ENCODE measurements around the gene GOLT1A.
"Not testable (repeated sequence)": the region's sequence is repeated elsewhere in the genome, so short reads cannot be mapped to it uniquely, and the experiment has no call there.

Gene GOLT1A

DNA sequence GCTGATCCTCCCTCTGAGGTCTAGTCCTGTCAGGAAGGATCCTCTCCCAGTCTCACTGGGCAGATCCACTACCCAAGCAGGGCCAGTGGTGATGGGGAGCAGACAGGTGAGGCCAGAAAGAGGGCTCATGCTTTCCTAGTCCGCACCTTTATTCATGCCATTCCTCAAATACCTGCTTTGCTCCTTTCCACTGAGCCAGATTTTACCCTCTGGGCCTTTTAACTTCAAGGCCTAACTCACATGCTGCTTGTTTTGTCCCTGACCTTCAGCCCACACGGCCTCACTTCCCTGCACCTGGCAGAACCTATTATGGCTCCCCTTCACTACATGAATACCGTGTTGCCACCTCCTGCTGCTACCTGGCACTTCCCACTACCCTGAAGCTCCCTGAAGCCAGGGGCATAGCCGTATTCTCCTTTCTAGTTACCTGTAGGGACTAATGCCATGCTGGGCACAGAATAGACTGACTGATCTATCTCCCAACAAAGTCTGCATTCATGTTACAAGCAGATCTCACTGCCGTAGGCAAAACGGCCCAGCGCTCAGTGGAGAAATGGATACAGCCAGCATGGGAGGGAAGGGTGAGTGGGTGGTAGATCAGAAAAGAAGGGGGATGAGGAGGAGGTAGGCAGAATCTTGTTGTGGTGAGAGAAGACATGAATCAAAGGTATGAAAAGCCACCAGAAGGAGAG lies 36.1 kb upstream of the GOLT1A start:
- no peak for DNase-seq (ENCODE audit: low read depth in 3 of 3)

DNA sequence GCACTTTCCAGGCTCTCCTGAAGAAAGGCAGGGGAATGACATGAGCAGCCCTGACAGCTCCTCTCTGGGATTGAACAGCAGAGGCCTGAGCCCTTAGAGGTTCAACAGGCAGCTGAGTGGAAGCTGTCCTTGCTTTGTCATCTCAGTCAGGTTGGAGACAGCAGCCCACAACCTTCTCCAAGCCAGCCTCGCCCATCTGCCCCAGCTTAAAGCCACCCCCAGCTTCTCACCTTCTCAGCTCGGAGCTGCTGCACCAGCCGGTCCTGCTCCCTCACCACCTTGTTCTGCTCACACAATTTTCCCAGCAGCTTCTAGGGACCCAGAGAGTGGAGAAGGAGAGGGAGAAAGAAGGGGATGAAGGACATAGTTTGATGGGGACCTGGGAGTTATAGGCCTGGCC lies 35.2 kb upstream of the GOLT1A start:
- DNase-seq (ENCODE audit: low read depth in 3 of 3): no peak

DNA sequence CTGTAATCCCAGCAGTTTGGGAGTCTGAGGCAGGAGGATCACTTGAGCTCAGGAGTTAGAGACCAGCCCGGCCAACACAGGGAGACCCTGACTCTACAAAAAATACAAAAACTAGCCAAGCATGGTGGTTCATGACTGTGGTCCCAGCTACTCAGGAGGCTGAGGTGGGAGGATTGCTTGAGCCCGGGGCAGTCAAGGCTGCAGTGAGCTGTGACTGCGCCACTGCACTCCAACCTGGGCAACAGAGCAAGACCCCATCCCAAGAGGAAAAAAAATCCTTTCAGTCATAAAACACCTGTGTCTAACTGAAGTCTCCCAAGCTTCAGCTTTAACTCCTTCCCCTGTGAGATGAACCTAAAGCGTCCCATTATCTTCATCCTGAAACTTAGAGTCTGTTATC lies 33.1 kb upstream of the GOLT1A start:
- DNase-seq (ENCODE audit: low read depth in 3 of 3): no peak

DNA sequence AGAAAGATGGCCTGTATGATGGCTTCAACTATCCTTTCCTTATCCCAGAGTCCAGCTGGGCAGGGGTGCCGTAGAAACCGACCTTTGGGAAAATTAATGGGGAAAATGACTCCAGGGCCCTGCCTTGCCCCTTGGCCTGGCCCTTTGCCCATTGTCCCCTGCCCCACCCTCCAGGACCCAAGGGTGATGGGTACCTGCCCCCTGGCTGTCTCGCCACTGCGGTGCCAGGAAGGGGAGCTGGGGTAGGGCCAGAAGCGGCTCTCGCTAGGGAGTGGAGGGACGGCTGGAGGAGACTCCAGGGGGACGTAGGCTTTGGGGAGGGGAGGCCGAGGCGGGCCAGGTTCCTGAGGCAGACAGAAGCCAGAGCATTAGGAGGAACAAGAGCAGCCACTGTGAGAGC lies 29.1 kb upstream of the GOLT1A start:
- no peak for DNase-seq (ENCODE audit: low read depth in 3 of 3)

DNA sequence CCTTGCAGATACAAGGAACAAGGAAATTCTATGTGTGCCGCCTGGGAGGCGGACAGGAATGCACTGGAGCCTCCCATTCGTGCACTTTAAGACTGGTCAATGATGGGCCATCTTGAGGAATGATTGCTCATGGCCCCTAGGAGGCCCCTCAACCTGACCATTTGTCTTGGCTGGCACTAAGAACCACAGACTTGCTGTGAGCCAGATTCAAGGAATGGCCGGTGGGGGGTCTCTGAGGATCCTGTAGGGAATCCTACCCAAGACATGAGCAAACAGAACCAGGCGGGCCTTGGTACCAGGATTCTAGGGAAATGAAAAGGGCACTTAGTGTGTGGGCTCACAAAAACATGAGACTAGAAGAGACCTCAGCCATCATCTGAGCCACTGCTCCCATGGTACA lies 28.1 kb upstream of the GOLT1A start:
- no peak for DNase-seq (ENCODE audit: low read depth in 3 of 3)

DNA sequence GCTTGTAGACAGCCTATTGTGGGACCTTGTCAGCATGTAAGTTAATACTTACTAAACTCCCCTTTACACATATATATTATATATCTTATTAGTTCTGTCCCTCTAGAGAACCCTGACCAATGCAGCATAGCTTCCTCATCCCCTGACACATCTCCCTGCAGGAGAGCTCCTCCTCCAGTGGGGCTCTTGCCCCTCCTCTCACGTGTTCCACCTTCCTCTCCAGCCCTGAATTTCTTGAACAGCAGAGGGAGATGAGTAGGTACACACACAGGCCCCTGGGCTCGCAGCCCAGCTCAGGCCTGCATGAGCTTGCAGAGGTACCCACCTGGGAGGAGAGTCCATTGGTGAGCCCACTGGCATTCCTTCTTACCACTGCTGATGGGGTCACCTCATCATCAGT lies 27.3 kb upstream of the GOLT1A start:
- no peak for DNase-seq (ENCODE audit: low read depth in 3 of 3)

DNA sequence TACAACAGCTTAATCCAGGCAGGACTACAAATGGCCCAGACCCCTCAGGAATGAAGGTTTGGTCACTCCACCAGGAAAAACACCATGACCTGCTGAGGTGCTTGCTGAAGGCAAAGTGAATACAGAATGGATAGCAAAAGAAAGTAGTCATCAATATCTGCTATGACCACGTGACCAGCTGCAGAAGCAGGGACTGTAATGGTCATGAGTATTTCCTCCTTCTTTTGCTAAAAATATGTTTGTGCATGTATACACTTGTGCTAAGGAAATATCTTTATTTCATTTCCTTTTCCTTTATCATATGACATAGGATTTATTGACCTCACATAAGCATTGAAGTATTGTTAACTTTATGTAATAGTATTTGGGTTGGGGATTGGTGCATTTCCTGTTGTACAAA lies 26.4 kb upstream of the GOLT1A start:
- no peak for DNase-seq (ENCODE audit: low read depth in 3 of 3)

DNA sequence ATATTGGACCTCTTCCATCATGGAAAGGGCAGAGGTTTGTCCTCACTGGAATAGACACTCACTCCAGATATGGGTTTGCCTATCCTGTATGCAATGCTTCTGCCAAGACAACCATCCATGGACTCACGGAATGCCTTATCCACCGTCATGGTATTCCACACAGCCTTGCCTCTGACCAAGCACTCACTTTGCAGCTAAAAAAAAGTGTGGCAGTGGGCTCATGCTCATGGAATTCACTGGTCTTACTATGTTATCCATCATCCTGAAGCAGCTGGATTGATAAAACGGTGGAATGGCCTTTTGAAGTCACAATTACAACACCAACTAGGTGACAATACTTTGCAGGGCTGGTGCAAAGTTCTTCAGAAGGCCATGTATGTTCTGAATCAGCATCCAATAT lies 25.6 kb upstream of the GOLT1A start:
- DNase-seq (ENCODE audit: low read depth in 3 of 3): not testable (repeated sequence)

DNA sequence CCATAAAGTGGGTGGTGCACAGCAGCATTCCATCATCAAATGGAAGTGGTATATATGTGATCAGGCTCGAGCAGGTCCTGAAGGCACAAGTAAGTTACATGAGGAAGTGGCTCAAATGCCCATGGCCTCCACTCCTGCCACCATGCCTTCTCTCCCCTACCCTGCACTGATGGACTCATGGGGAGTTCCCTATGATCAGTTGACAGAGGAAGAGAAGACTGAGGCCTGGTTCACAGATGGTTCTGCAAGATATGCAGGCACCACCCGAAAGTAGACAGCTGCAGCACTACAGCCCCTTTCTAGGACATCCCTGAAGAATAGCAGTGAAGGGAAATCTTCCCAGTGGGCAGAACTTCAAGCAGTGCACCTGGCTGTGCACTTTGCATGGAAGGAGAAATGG lies 24.7 kb upstream of the GOLT1A start:
- DNase-seq (ENCODE audit: low read depth in 3 of 3): not testable (repeated sequence)

DNA sequence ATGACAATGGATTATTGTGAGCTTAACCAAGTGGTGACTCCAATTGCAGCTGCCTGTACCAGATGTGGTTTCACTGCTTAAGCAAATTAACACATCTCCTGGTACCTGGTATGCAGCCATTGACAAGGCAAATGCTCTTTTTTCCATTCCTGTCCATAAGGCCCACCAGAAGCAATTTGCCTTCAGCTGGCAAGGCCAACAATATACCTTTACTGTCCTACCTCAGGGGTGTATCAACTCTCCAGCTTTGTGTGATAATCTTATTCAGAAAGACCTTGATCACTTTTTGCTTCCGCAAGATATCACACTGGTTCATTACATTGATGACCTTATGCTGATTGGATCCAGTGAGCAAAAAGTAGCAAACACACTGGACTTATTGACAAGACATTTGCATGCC lies 23.7 kb upstream of the GOLT1A start:
- not testable (repeated sequence) for DNase-seq (ENCODE audit: low read depth in 3 of 3)

DNA sequence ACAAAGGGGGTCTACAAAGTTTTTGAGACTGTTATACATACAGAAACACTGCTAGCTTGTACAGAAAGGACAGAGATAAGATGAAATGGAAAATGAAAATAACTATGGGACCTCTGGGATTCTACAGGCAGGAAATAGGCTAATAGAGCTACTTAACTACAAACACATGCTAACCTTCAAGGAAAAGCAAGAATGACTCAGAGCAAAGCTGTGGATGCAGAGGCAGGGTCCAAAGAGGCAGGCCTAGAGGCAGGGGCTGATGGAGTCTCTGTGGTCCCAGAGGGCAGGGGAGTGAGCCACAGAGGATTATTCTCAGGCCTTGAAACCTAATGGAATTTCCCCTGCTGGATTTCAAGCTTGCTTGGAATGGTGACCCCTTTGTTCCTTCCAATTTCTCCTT lies 18.7 kb upstream of the GOLT1A start:
- DNase-seq (ENCODE audit: low read depth in 3 of 3): no peak

DNA sequence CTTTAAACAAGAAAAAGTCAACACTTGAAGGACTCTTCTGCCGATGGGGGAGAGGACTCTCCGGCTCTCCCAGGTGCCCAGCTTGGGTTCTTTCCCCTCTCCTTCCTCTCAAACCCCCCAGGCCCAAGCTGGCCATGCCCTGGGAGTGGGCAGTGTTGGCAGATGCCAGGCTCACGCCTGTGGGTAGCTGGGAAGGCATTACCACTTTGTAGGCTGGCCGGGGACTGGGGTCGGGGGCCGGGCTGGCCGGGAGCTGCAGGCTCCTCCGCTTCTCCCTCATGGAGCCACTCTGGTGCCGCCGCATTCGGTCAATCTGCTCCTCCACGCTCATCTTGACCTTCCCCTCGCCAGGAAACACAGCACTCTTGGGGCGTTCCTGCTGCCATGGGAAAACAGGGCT lies 16.4 kb upstream of the GOLT1A start:
- DNase-seq (ENCODE audit: low read depth in 3 of 3): no peak

DNA sequence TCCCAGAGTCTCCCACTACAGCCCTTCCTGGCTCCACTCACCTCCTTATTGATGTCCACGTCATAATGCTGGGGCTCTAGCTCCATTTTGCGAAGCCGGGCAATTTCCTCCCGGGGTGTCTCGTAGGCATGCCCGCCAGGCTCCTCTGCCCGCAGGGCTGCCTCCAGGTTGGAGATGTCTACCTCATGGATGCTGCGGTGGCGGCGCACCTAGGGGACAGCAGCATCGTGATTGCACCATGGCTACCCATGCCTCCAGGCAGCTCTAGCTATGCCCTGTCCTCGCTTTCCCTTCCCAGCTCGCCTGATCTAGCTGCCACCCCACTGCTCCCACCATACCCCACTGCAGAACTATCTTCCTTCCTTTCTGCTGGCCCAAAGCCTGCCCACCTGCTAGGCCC lies 15.1 kb upstream of the GOLT1A start:
- DNase-seq (ENCODE audit: low read depth in 3 of 3): no peak

DNA sequence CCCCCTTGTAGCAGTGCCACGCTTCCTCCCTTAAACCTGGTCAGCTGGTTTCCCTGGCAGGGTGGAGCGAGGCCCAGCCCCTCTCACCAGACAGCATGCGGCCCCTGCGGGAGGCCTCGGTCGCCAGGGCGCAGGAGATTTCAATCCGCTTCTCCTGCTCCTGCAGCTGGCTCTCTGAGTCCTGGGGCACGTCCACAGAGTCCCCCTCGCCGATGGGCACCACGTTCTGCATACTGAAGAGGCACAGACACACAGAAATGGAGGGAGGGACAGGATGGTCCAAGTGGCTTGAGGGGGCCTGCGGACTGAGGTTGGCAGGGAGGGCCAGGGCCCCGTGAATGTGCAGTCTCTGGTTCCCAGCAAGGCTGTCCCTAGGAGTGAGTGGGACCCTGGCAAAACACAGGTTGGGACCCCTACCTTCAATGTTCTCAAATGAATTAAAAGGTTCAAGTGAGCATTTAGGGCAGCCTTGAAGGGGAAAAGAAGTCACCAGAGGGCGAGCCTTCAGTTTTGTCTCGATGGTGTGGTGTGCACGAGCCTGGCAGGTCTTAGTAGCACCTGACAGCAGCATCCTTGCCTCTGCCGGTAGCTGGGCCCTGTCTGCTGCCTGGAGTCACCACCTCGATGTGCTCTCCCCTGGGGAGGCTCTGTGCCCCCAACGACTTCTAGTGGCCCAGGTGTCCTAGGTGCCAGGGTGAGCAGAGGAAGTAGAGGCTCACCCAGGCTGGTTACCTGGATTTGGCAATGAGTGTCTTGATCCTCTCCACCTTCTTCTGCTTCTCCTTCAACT lies 14.4 kb upstream of the GOLT1A start:
- DNase-seq (ENCODE audit: low read depth in 3 of 3): no peak

DNA sequence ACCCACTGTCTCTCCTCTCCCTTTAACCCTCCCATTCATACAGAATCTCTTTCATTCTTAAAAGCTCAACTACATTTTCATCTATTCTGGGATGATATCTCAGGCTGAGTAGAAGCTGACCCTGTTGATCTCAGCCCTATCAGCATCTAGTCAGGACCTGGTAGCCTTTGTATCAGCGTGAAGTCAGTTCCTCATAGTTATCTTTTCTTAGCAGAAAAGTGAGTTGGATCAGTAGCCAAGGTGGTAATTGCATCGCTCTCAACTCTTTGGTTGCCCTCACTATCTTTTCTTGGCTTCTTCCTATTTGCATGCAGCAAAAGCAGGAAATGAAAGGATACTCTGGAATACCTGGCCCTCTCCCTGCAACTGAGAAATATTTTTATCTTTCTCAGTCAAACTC lies 13.6 kb upstream of the GOLT1A start:
- no peak for DNase-seq (ENCODE audit: low read depth in 3 of 3)

DNA sequence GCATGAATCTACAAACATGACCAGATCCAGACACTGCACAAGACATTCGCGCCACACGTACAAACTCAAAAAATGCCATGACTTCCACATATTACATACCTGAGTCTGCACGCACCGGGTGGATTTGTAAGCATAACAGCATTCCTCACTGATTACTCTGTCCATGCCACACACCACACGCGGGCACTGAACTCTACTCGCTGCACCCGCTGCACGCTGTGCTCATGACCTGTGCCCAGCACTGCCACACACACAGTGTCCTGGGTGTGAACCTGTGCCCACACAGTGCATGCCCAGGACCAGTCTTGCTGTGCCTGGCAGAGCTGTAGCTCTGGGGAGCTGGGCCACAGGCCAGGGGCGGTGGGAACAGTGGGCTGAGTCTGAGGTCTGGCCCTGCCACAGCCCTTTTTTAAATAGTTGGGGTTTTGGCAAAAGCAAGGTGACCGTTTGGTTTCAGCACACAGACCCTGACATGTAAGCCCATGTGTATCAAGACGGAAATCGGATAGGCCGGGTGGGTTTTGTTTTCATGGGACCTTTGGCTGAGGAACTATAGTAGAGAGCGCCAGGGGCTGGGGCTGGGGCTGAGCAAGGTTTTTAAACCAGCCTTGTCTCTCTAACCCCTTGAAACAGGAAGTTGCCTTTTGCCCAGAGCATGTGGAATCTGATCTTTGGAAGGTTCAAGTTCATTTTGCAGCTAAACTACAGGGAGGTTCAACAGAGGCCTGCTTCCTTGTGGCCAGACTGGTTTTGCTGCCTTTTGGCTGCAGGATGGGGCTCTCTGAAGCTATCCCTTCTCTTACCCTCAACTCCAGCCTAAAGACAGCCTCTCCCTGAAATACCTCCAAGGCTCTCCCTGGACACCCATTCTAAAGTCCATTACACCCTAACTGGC lies 12.3 kb upstream of the GOLT1A start:
- DNase-seq (ENCODE audit: low read depth in 3 of 3): no peak

DNA sequence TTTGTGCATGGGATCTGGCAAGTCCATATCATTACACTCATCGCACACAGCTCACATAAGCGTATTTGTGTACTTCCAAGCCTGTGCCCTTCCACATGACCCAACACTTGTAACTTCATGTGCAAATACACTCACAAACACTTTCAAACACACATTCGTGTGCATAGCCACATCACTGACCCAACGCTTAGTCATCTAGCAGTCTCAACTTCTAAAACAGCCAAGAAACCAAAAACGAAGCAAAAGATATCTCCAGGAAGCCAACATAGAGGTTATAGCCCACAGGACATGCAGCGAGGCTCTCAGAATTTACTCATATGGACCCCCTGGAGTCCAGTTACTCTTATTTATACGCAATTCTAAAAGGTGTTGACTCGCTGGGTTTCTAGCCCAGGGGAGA lies 10.9 kb upstream of the GOLT1A start:
- DNase-seq (ENCODE audit: low read depth in 3 of 3): no peak

DNA sequence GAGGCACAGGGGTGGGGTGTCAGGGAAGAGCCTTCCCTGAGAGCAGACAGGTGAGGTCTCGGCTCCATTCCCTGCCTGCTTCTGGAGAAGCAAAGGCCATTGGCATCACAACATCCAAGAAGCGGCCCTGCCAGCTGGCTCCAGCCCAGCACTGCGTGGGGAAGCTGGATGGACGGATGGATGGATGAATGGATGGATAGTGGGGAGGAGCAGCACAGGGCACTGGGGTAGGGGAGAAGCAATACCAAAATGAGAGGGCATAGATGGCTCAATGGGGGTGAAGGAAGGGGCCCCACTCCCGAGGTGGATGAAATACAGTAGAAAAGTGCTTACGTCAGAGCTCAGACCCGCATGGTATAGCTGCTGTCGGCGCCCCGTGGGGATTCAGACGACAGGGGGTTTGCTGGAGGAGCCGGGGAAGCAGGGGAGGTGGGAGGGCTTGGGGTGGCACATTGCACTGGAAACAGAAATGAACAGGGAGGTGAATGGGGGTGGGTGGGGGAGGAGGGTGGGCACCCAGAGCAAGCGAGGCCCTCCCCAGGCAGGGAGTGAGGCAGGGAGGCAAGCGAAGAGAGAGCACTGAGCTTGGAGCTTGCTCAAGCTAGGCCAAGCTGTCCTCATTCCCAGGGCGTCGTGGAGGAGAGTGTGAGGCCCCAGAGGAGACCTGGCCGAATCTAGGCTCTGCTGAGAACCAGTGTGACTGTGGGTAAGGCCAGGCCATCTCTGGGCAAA lies 9.5 kb upstream of the GOLT1A start:
- DNase-seq (ENCODE audit: low read depth in 3 of 3): no peak

DNA sequence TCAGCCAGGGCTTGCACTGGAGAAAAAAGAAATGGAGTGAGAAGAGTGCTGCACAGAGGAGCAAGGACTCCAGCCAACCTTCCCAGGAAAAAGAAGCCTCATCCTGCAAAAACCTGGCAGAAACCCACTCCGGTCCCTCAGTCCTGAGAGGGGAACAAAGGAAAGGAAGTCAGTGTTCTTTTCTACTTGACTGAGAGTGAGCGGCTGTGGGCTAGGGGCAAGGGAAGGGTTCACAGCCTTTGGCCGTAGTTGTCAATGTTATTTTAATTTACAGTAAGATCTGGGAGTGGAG lies 8.9 kb upstream of the GOLT1A start:
- DNase-seq (ENCODE audit: low read depth in 3 of 3): no peak

DNA sequence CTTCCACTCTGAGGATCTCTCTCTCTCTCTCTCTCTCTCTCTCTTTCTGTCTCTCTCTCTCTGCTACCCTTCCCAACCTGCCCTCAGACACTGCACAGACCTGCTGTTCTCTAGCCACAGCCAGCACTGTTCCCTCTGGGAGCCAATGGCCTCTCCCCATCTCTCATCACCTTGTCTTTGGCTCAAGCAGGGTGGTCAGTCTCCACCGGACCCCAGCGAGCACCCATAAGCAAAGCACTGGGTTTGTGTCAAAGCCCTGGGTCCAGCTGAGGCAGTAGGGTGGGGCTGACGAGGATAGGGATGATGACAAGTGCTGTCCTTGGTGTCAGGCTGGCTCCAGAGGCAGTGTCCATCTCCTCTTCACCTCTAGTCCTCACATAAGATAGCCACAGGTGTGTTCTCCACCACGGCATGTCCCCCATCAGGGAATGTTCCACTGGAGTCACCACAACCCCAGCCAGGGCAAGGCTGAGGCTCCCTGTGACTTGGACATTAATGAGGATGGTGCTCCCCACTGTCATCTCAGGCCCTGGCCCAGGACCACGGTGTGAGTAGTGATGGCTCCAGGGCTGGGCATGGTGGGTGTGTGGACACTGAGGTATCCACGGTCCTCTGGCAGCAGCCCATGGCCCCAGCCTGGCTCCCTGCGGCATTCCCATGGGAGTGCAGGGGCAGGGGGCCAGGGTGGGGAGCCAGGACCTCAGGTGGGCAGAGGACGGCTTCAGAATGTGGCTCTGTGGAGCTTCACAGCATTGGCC lies 8.4 kb upstream of the GOLT1A start:
- DNase-seq (ENCODE audit: low read depth in 3 of 3): no peak

DNA sequence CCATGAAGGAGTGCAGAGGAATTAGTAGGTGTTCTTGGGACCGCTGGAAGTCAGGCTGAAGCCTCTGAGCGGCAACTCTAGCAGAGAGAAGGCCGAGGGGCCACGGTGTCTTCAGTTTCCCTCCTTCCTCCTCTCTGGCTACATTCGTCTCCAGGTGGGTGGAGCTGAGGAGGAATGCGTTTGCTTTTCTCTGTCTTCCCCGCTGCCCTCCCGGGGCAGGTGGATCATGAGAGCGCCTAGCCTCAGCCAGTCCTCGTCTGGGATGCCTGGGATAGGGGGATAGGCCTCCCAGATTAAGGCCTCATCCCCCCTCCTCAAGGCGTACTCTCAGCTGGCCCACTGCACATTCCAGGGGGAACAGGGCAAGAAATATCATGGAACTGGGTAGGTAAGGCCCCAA lies 7.5 kb upstream of the GOLT1A start:
- DNase-seq (ENCODE audit: low read depth in 3 of 3): no peak
